Stromal cell of bone marrow (primary cell): ENCODE results near the gene UMAD1.

Experiments
- DNase-seq: peaks from one replicate; pipeline ENCODE4 v3.0.0-alpha.2; 2012; ENCODE audit warnings: low read depth

Gene UMAD1

GRCh38 chr7:7693881-7694280 lies 53.3 kb downstream of the UMAD1 start:
- DNase-seq = peak; percentile 16

DNA sequence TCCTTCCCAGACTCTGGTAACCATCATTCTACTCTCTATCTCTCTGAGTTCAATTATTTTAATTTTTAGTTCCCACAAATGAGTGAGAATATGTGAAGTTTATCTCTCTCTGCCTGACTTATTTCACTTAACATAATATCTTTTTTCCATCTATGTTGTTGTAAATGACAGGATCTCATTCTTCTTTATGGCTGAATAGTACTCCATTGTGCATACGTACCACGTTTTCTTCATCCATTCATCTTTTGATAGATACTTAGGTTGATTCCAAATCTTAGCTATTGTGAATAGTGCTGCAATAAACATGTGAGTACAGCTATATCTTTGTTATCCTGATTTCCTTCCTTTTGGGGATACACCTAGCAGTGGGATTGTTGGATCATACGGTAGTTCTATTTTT lies 54.0 kb downstream of the UMAD1 start:
- no peak for DNase-seq

DNA sequence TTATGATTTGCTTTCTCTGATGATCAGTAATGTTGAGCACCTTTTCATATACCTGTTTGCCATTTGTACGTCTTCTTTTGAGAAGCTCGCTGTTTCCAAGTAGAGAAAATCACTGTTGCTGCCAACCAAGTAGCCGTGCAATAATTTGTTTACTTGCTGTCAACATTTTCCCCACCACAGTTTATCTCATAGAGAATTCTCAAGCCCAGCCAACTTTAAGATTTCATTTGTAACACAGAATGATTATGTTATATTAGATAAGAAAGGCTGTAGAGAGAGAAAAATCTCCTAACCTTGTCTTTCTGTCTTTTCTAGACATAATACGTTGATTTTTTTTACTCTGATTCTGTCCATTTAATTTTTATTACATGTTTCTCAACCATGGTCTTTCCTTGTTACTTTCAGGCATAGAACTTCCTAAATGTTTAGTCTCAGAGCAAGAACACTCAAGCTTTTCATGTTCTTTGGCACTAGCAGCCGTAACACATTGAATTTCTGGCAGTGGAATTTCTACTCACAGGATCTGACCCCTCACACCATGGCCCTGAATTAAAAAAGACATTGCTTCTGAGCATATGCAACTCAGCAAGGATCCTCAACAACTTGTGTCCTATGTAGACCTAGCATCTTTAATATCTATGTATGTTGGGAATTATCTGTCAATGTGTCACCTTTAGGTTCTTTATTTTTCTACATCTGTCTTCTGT lies 54.7 kb downstream of the UMAD1 start:
- no peak for DNase-seq

GRCh38 chr7:7696458-7697119 lies 56.0 kb downstream of the UMAD1 start:
- DNase-seq = peak; percentile 26

GRCh38 chr7:7698930-7699329 lies 58.4 kb downstream of the UMAD1 start:
- no peak for DNase-seq

DNA sequence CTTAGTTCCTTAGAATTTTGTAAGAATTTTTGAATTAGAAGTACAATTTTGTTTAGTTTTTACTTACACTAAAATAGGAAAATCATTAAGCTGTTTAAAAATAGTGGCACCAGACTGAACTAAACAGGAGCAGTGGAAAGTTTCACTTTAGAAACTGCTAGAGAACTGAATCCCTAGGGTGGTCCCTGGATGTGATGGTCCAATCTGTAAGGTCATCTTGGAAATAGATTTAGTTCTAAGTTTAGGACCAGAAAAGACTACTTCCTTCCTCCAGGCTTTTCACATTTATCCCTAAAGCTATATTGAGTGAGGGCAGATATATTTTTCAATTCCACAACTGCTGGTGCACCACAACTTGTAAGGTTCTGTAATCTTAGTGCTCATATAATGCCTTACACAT lies 58.8 kb downstream of the UMAD1 start:
- DNase-seq = no peak

GRCh38 chr7:7699970-7700369 lies 59.4 kb downstream of the UMAD1 start:
- DNase-seq = no peak

GRCh38 chr7:7701527-7701926 lies 61.0 kb downstream of the UMAD1 start:
- no peak for DNase-seq

DNA sequence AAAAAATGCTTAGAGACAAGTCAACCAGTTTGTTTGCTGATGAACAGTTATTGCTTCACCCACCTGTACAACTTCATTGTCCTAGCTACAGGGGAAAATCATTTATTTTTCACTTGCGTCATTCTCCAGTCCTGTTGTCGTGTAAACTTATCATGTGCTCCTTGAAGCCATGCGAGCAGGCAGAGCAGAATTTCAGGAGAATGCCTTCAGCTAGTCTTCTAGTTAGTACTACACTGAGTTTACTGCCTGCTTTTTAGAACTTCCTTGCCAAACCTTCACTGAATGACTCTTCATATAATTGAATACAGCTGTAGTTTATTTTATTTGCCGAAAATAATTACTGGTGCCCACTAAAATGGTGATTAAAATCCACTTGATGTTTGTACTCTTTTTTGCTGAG lies 62.3 kb downstream of the UMAD1 start:
- peak; percentile 18 for DNase-seq

DNA sequence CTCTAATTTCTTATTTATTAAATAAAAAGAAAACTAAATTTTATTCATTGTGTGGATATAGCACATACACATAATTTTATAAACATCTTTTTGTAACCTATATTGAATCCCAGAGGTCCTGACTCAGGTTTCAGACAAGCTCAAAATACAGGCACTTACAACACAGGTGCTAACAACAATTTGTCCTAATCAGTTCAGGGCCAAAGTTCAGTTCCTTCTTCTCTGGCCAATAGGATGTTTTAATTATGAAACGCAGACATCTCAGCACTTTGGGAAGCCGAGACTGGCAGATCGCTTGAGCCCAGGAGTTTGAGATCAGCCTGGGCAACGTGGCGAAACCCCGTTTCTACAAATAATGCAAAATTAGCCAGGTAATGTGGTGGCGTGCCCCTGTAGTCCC lies 62.9 kb downstream of the UMAD1 start:
- no peak for DNase-seq

GRCh38 chr7:7704867-7705266 lies 64.3 kb downstream of the UMAD1 start:
- no peak for DNase-seq

GRCh38 chr7:7705318-7705717 lies 64.8 kb downstream of the UMAD1 start:
- no peak for DNase-seq

DNA sequence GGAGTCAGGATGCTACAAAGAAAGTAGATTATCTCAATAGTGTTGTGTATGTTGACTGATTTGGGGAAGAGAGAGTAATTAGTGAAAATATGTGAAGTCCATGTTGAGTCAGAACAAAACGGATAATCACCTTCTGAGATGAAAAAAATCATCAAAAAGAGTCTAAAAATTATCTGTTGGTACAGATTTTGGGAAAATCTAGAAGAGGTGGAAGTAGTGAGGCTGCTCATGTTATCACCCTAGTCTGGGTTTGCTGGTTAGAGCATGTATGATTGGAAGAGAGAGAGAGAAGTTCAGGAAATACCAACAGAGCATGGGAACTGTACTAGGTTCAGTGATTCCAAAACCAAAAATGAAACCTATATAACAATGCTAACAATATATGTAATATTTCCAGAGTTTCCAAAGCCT lies 65.6 kb downstream of the UMAD1 start:
- DNase-seq = no peak

DNA sequence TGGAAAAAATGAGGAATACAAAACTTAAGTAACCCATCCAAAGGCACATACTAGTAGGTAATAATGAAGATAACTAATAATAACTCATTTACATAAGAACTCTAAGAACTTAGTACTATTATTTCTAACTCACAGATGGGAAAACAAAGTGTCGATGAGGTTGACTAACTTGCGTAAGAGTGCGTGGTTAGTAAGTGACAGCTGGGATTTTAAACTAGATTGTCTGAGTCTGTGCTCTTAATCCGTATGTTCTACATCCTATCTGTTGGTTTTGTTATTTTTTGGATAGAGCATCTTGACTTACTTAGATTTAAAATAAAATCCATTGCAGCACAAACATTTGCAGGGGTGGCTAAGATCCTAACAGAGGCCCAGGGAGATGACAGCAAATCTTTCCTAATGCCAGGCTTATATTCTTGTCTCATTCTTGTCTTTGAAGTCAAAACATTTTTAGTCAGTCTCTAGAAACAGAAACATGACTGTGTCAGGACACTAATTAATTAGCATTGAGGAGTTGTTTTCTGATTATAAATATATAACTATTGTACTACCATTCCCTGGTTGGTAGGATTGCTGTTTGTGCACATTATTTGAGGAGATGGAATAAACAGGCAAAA lies 66.1 kb downstream of the UMAD1 start:
- DNase-seq = no peak

GRCh38 chr7:7707246-7707645 lies 66.7 kb downstream of the UMAD1 start:
- DNase-seq = no peak

- DNase-seq = no peak
Measured at GRCh38 chr7:7707806-7708205, 67.3 kb downstream of the UMAD1 start.

DNA sequence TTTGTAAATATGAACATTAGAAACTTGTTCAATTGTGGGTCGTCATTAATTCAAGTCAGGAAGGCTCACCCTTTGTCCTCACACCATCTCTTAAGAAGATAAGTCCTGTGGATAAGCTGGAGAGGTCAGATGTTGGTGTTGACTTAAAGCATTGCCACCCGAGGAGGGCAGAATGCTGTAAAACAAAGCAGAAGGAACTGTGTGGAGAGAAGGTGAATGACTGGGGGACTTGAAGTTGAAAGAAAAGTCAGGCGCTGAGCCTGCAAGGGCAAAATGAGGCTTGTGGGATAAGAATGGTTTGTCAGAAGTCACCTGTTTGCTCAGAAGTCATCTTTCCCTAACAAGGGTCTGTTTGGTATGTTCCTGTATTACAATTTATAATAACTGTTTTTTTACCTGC lies 68.7 kb downstream of the UMAD1 start:
- DNase-seq = no peak

DNA sequence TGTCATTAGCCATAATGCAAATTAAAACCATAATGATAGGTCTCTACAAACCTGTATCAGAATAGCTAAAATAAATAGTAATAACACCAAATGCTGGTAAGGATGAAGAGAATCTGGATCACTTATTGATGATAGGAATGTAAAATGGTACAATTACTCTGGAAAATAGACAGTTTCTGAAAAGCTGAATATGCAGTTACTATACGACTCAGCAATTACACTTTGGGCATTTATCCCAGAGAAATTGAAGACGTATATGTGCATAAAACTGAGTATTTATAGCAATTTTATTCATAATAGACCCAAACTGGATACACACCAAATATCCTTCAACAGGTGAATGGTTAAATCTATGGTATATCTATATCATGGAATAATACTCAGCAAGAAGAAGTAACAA lies 69.9 kb downstream of the UMAD1 start:
- no peak for DNase-seq

DNA sequence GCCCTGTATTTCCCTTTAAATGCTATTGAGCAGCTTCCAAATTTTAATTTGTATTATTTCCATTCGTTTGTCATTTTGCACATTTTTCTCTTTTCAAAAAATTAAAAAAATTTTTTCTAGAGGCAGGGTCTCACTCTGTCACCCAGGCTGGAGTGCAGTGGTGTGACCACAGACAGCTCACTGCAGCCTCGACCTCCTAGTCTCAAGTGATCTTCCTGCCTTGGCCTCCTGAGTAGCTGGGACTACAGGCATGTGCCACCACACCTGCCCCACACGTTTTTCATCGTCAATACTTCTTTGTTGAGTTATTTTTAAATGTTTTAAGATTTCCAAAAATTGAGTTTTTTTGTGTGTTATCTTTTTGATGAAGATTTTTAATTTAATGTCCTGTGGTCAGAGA lies 73.2 kb downstream of the UMAD1 start:
- DNase-seq = no peak

DNA sequence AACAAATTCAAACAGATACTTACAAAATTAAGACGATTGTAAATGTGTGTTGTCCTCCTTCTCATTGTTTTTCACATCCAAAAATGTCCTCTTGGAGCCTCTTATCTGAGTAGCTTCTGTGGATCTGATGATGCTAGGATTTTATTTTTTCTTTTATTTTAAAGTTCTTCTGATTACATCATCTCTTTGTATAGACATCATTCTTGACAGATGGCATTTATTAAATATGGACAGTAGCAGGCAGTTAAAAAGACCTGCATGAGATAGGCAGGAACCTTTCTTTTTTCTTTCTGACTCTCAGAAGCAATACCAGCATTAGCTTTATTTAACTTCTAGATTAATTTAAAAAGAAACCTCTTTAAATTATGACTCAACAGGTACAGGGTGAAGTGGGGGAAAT lies 77.9 kb downstream of the UMAD1 start, which contains the start of gene RPA3:
TSS of gene RPA3 (minus strand) at position 116 of the 400 bp plus-strand sequence. CDS start 78,189 bp downstream, outside the sequence.
- no peak for DNase-seq

- DNase-seq = peak; percentile 83
Measured at GRCh38 chr7:7719236-7719635, 78.7 kb downstream of the UMAD1 start.

DNA sequence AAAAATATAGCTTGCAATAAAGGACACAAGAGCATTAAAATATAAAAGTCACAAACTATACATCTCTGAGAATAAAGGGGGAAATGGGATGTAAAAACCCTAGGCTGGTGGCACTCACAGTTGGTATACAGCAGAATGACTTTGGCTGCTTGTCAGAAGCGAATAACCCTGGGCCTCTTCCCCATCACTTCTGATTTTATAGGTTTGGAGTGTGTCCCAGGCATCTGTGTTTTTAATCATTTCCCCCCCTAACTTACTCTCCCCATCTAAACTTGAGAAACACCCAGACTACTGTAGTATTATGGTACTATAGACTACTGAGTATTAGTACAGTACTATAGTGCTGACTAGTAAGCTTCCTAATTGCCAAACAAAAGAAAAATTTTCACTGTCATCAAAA lies 79.6 kb downstream of the UMAD1 start:
- no peak for DNase-seq
